Measurements from ENCODE around the gene CCDC71.

- TF ChIP-seq GATA2 (IDR thresholded peaks at IDR 0.05; ENCODE audit: low read depth, low read length) (no peak), GATA3 (IDR thresholded peaks at IDR 0.05; ENCODE audit: low read depth, low read length) (no peak)
Observed at GRCh38 chr3:49198611-49199230, 32.6 kb upstream of the CCDC71 start.
